PFSK-1 (cell line): ENCODE measurements around the gene ATP10A.

Experiments
- FOXP2 ChIP-seq: optimal IDR thresholded peaks from 2 replicates; pipeline ENCODE3; 2011; ENCODE audit warnings: borderline replicate concordance, control low read depth, inconsistent platforms; ENCODE audit not compliant: insufficient read depth; ENCODE audit errors: extremely low read length, extremely low read depth
- POLR2AphosphoS5 ChIP-seq: IDR thresholded peaks from 2 replicates; pipeline ENCODE4 v1.6.1; 2012; ENCODE audit warnings: low read depth, mild to moderate bottlenecking, control low read depth, low read length, moderate library complexity
- REST ChIP-seq, 2 experiments: IDR thresholded peaks; 2 replicates each; pipeline versions ENCODE4 v1.6.1 to v1.8.0; 2011 to 2012; ENCODE audit warnings: low read depth in 2 of 2, low read length in 2 of 2, control low read depth in 1 of 2, inconsistent platforms in 1 of 2, mild to moderate bottlenecking in 1 of 2, moderate library complexity in 1 of 2; ENCODE audit not compliant: insufficient read depth in 1 of 2
- SIN3A ChIP-seq: IDR thresholded peaks from 2 replicates; pipeline ENCODE4 v1.6.1; 2012; ENCODE audit warnings: mild to moderate bottlenecking, low read length, moderate library complexity, borderline replicate concordance; ENCODE audit not compliant: insufficient read depth
- TAF1 ChIP-seq: IDR thresholded peaks from 2 replicates; pipeline ENCODE4 v1.6.1; 2012; ENCODE audit warnings: low read length, control low read depth, borderline replicate concordance; ENCODE audit not compliant: insufficient read depth

ATP10A gene

DNA sequence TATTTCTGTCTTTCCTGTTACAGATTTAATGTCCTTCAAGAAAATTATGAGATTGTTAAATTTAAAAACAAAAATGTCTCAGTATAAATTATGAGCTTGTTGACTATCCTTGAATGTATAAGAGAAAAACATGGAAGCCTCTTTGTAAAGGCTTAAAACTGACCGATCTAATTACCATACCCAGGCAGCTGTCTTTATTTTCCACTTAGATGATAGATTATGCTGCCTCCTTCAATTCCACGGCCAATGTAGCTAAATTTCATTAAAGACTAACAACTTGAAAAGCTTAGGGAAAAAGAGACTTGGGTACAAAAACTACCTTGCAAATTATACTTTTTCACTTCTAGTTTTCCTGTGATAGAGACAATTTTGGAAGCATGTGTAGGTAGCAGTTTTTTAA is 88.3 kb downstream of the ATP10A start:
- no peak for TF ChIP-seq POLR2AphosphoS5
- no peak for TF ChIP-seq TAF1
- no peak for TF ChIP-seq SIN3A
- TF ChIP-seq REST (IDR thresholded peaks at IDR 0.05; ENCODE audit: insufficient read depth in 1 of 2, low read depth in 2 of 2, low read length in 2 of 2): no peak
- no peak for TF ChIP-seq FOXP2

- TF ChIP-seq POLR2AphosphoS5: no peak
- no peak for TF ChIP-seq SIN3A
- TF ChIP-seq REST (IDR thresholded peaks at IDR 0.05; ENCODE audit: insufficient read depth in 1 of 2, low read depth in 2 of 2, low read length in 2 of 2): no peak
- no peak for TF ChIP-seq TAF1
- no peak for TF ChIP-seq FOXP2
Measured at GRCh38 chr15:25773248-25773647, 89.9 kb downstream of the ATP10A start.

GRCh38 chr15:25772500-25772899 is 90.6 kb downstream of the ATP10A start:
- TF ChIP-seq TAF1: no peak
- no peak for TF ChIP-seq FOXP2
- no peak for TF ChIP-seq SIN3A
- TF ChIP-seq POLR2AphosphoS5: no peak
- no peak for TF ChIP-seq REST (IDR thresholded peaks at IDR 0.05; ENCODE audit: insufficient read depth in 1 of 2, low read depth in 2 of 2, low read length in 2 of 2)

GRCh38 chr15:25771338-25771706 is 91.8 kb downstream of the ATP10A start:
- TF ChIP-seq POLR2AphosphoS5 (no peak), FOXP2 (no peak), REST (IDR thresholded peaks at IDR 0.05; ENCODE audit: insufficient read depth in 1 of 2, low read depth in 2 of 2, low read length in 2 of 2) (no peak), TAF1 (no peak), SIN3A (no peak)
